Lower leg skin (tissue), 4 donors: ENCODE data around the gene POLR3GL. TPM values are rescaled to one million over a fixed set of nuclear protein-coding genes. Genes with fewer than 3 reads are reported as not detected.

Source experiments
- DNase-seq, 2 donors: peaks; one replicate each; pipeline ENCODE4 v3.0.0-alpha.2; 2019; ENCODE audit warnings: low spot score in 2 of 2
- H3K4me3 ChIP-seq: fragments of 200-600 bp; sonication (generic); 2 replicates; pipeline ENCODE4 v1.5.1; 2017; ENCODE audit warnings: mild to moderate bottlenecking, low read depth; ENCODE audit not compliant: poor library complexity, severe bottlenecking
- POLR2A ChIP-seq, 2 donors: fragments of 450-650 bp; IDR thresholded peaks; one replicate each; pipeline ENCODE4 v1.6.1; 2016 to 2017; ENCODE audit warnings: antibody characterized with exemption in 2 of 2, mild to moderate bottlenecking in 1 of 2, moderate library complexity in 1 of 2
- WGBS, 2 donors: methylation state at CpG; one replicate each; pipeline ENCODE4 v1.1.5; 2018; 5-methylcytosine and 5-hydroxymethylcytosine counted together
- intact Hi-C: fragments of 100-400 bp; cut with DNase I; formaldehyde crosslinking; loops from one replicate; pipeline ENCODE4 v1.15.0; 2023; ENCODE audit warnings: low total_unique reads
- total RNA-seq, 4 donors: library from RNA; depleted of rRNA; stranded (reverse); fragments of >200 nt; gene quantifications; one replicate each; pipeline ENCODE4 v1.1.0, GENCODE V29; 2016
- TF ChIP-seq, protein P1 (sequence below), 3 donors: fragments of 450-650 bp; IDR thresholded peaks; one replicate each; pipeline ENCODE4 v1.5.1; 2016; ENCODE audit warnings: antibody characterized with exemption in 3 of 3, mild to moderate bottlenecking in 3 of 3, moderate library complexity in 2 of 3

The POLR3GL gene
- total RNA-seq, 4 donors from 2014 or later = 10.6 to 15.3 (median 14.2) TPM

DNA sequence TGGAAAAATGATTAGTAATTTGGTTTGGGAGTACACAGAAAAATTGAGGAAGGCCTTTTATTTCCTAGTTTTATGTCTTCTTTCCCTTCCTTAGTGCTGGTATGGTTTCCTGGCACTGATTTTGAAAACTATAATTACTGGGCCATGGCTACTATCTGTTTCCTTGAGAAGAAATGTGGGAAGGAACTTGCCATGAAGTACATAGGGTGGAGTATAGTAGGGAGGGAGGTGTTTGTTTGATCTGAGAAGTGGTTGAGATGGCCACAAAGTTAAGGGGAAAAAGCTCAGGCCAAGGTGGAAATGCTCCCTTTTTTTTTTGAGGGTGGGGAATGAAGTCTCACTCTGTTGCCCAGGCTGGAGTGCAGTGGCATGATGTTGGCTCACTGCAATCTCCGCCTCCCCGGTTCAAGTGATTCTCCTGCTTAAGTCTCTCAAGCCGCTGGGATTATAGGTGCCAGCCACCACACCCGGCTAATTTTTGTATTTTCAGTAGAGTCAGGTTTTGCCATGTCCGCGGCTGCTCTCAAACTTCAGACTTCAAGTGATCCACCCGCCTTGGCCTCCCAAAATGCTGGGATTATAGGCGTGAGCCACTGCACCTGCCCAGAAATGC, 45.7 kb downstream of the POLR3GL start:
- 67 to 70% methylated on average over 8 of the region's 8 CpGs for WGBS, 2 donors
- no peak overlapping the region for H3K4me3 ChIP-seq
- no peak for DNase-seq
- TF ChIP-seq POLR2A (IDR thresholded peaks at IDR 0.05) = no peak
- TF ChIP-seq, protein P1, sequence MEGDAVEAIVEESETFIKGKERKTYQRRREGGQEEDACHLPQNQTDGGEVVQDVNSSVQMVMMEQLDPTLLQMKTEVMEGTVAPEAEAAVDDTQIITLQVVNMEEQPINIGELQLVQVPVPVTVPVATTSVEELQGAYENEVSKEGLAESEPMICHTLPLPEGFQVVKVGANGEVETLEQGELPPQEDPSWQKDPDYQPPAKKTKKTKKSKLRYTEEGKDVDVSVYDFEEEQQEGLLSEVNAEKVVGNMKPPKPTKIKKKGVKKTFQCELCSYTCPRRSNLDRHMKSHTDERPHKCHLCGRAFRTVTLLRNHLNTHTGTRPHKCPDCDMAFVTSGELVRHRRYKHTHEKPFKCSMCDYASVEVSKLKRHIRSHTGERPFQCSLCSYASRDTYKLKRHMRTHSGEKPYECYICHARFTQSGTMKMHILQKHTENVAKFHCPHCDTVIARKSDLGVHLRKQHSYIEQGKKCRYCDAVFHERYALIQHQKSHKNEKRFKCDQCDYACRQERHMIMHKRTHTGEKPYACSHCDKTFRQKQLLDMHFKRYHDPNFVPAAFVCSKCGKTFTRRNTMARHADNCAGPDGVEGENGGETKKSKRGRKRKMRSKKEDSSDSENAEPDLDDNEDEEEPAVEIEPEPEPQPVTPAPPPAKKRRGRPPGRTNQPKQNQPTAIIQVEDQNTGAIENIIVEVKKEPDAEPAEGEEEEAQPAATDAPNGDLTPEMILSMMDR (IDR thresholded peaks at IDR 0.05) = no peak
- intact Hi-C loops = loop anchor here (5.0 to 10.0 kb wide), 2 partner anchors 95 to 163 kb away; partner anchors contain the start of genes ITGA10, NUDT17 and PEX11B

GRCh38 chr1:146012703-146013558, 48.4 kb downstream of the POLR3GL start:
- no peak for TF ChIP-seq POLR2A (IDR thresholded peaks at IDR 0.05)
- TF ChIP-seq, protein P1 (IDR thresholded peaks at IDR 0.05) = no peak
- intact Hi-C loops = loop anchor here (5.0 to 10.0 kb wide), 2 partner anchors 98 to 166 kb away; partner anchors contain the start of genes ITGA10, NUDT17 and PEX11B
- WGBS, 2 donors = 8 to 17% methylated on average over 4 of the region's 4 CpGs
- no peak for DNase-seq
- no peak overlapping the region for H3K4me3 ChIP-seq

GRCh38 chr1:146013559-146013922, 49.1 kb downstream of the POLR3GL start:
- no peak for TF ChIP-seq POLR2A (IDR thresholded peaks at IDR 0.05)
- TF ChIP-seq, protein P1 (IDR thresholded peaks at IDR 0.05) = no peak
- 75 to 81% methylated on average over 6 of the region's 6 CpGs for WGBS, 2 donors
- DNase-seq = no peak
- H3K4me3 ChIP-seq = no peak overlapping the region
- intact Hi-C loops = loop anchor here (5.0 to 10.0 kb wide), 2 partner anchors 99 to 166 kb away; partner anchors contain the start of genes ITGA10, NUDT17 and PEX11B

GRCh38 chr1:146016891-146017290, 52.4 kb downstream of the POLR3GL start:
- TF ChIP-seq, protein P1 (IDR thresholded peaks at IDR 0.05) = no peak
- no peak for TF ChIP-seq POLR2A (IDR thresholded peaks at IDR 0.05)
- 45 to 49% methylated on average over 1 of the region's 1 CpG for WGBS, 2 donors
- intact Hi-C loops = loop anchor here (10.0 kb wide), 1 partner anchor 102 kb away; the partner anchor contains the start of genes ITGA10 and PEX11B
- H3K4me3 ChIP-seq = no peak overlapping the region
- no peak for DNase-seq

DNA sequence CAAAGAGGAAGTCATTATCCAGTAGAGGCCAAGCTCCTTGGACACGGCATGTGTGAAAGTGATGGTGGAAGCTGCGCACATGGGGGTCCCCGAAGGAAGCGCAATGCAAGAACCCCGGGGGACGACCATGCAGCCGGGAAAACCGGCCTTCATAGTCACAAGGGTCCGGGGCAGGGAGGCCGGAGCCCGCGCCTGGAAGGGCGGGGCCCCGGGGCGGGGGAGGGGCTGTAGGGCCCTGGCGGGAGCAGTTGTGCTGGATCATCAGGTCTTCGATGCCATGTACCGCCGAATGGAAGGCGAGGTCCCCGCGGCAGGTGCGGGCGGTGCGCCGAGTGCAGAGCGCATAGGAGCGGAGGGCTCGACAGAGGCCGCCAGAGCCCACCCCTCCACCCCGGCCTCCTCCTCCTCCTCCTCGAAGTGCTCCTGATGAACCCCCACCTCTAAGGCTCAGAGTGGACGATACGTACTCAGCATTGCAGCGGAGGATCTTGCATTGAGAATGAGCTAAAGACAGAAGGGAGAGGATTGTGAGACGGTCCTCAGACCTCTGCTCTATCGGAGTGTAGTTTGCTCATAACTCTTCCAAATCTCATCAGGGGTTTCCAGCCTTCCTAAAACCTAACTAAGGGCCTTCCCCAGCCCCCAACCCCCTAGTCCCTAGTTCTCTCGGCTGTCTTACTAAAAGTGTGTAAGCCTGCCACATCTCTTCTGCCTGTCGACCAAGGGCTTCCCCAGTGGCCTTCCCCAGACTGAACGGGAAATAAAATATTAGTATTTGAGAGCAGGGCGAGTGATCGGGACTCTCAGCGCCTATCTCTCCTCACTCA, 55.0 kb downstream of the POLR3GL start:
- H3K4me3 ChIP-seq = no peak overlapping the region
- intact Hi-C loops = loop anchor here (10.0 kb wide), 1 partner anchor 105 kb away; the partner anchor contains the start of genes ITGA10 and PEX11B
- TF ChIP-seq POLR2A (IDR thresholded peaks at IDR 0.05) = no peak
- TF ChIP-seq, protein P1 (IDR thresholded peaks at IDR 0.05) = no peak
- DNase-seq = no peak
- 20 to 26% methylated on average over 29 to 40 of the region's 43 CpGs for WGBS, 2 donors
